OCI-LY7 (cell line): ENCODE data around the gene SYCP1.

Experiments
- CTCF ChIP-seq: fragments of 200-600 bp; sonication (generic); conservative IDR thresholded peaks from 2 replicates; pipeline ENCODE4 v1.5.1; 2014; ENCODE audit warnings: mild to moderate bottlenecking, antibody characterized with exemption, low read length, moderate library complexity, mixed read lengths
- EZH2phosphoT487 ChIP-seq: fragments of 200-600 bp; sonication (generic); IDR thresholded peaks from 2 replicates; pipeline ENCODE4 v1.6.1; 2018; ENCODE audit warnings: low read depth, borderline replicate concordance, mild to moderate bottlenecking, mixed run types, antibody characterized with exemption, low read length, moderate library complexity, mixed read lengths

DNA sequence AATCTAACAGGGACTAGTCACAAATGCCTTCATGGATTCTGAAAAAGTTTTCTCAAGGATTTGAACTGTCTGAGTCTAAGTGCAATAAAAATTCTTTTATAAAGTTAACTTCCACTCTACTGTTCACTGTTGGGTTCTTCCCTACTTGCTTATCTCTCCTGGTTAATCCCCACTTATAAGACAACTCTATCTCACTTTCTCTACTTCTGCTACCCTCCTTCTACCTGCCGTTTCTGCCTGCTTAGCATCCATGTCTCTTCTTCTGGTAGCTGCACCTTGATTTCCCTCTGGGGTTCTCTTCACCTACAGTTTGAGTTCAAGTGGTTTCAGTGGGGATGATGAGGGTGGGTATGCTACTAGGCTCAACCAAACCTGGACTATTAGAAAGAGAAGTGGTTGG, 181.0 kb downstream of the SYCP1 start:
- no peak for TF ChIP-seq CTCF
- no peak for TF ChIP-seq EZH2phosphoT487
